B cell (primary cell): ENCODE measurements around the gene HLA-B. TPM values are rescaled to one million over a fixed set of nuclear protein-coding genes. Genes with fewer than 3 reads are reported as not detected.

Experiments
- ATAC-seq: fragments of 200-7000 bp; cut with Tn5 transposase; one replicate; pipeline ENCODE4 v1.10.0; 2021; ENCODE audit warnings: low read depth, mild to moderate bottlenecking, moderate number of reproducible peaks, moderate library complexity
- CTCF ChIA-PET: fragments of 350-600 bp; sonication (Branson Sonifier 250); formaldehyde crosslinking; loops from one replicate; lab custom pipeline; 2021; ENCODE audit warnings: antibody characterized with exemption, inconsistent platforms; lab: Charles Lee
- POLR2A ChIA-PET: fragments of 350-600 bp; sonication (Branson Sonifier 250); formaldehyde crosslinking; loops from one replicate; lab custom pipeline; 2021; ENCODE audit warnings: antibody characterized with exemption; lab: Charles Lee
- DNase-seq: peaks from one replicate; pipeline ENCODE4 v3.0.0; 2013
- H2AFZ ChIP-seq: 2 replicates; pipeline ENCODE4 v1.6.1; 2012; ENCODE audit warnings: mild to moderate bottlenecking, low read depth, low read length; ENCODE audit not compliant: insufficient read depth, poor library complexity, severe bottlenecking
- H3K27ac ChIP-seq, 2 donors: 1 replicate in 1 of 2; 2 replicates in 1 of 2; pipeline ENCODE4 v1.5.1; 2012 to 2013; ENCODE audit warnings: low read length in 2 of 2, mild to moderate bottlenecking in 2 of 2, moderate library complexity in 1 of 2
- H3K27me3 ChIP-seq, 4 experiments: fragments of 200-600 bp in 1 of 4; sonication (generic) in 1 of 4; replicated peaks in 1 of 4; 1 replicate in 2 of 4; 2 replicates in 2 of 4; pipeline versions ENCODE4 v1.6.1 to v1.7.0; 2013 to 2016; ENCODE audit warnings: low read length in 3 of 4, mild to moderate bottlenecking in 2 of 4, mixed read lengths in 1 of 4, moderate library complexity in 1 of 4; ENCODE audit not compliant: insufficient read depth in 4 of 4, control insufficient read depth in 3 of 4; ENCODE audit errors: control extremely low read depth in 1 of 4
- H3K36me3 ChIP-seq, 2 experiments: replicated peaks in 1 of 2; 1 replicate in 1 of 2; 2 replicates in 1 of 2; pipeline versions ENCODE4 v1.6.1 to v1.7.1; 2013; ENCODE audit warnings: low read length in 1 of 2; ENCODE audit not compliant: insufficient read depth in 2 of 2, control insufficient read depth in 1 of 2; ENCODE audit errors: control extremely low read depth in 1 of 2, extremely low read depth in 1 of 2
- H3K4me1 ChIP-seq, 2 donors: fragments of 200-600 bp in 1 of 2; sonication (generic) in 1 of 2; 1 replicate in 1 of 2; 2 replicates in 1 of 2; pipeline versions ENCODE4 v1.5.1 to v1.6.1; 2013 to 2017; ENCODE audit warnings: low read length in 2 of 2; ENCODE audit not compliant: control insufficient read depth in 2 of 2, insufficient read depth in 2 of 2
- H3K4me2 ChIP-seq: replicated peaks from 2 replicates; pipeline ENCODE3; 2012; ENCODE audit warnings: mild to moderate bottlenecking, low read depth, low read length; ENCODE audit not compliant: poor library complexity, severe bottlenecking
- H3K4me3 ChIP-seq, 5 experiments: fragments of 200-600 bp in 1 of 5; sonication (generic) in 1 of 5; 1 replicate in 3 of 5; 2 replicates in 2 of 5; pipeline versions ENCODE4 v1.5.1 to v1.7.0; 2011 to 2016; ENCODE audit warnings: low read length in 4 of 5, mild to moderate bottlenecking in 4 of 5, low read depth in 2 of 5, control low read depth in 1 of 5, moderate library complexity in 1 of 5; ENCODE audit not compliant: insufficient read depth in 1 of 5; ENCODE audit errors: control extremely low read depth in 1 of 5, extremely low read depth in 1 of 5
- H3K79me2 ChIP-seq: fragments of 200-600 bp; sonication (generic); one replicate; pipeline ENCODE4 v1.6.0; 2016; ENCODE audit warnings: low read length; ENCODE audit not compliant: control insufficient read depth, insufficient read depth
- H3K9ac ChIP-seq: fragments of 200-600 bp; sonication (generic); 2 replicates; pipeline ENCODE4 v1.6.1; 2017; ENCODE audit warnings: mild to moderate bottlenecking, low read length, moderate library complexity
- H3K9me3 ChIP-seq, 3 donors: one replicate each; pipeline versions ENCODE4 v1.6.1 to v1.7.1; 2013; ENCODE audit warnings: low read length in 2 of 3; ENCODE audit not compliant: control insufficient read depth in 2 of 3, insufficient read depth in 1 of 3; ENCODE audit errors: control extremely low read depth in 1 of 3
- H4K20me1 ChIP-seq: 2 replicates; pipeline ENCODE4 v1.6.0; 2012; ENCODE audit warnings: mild to moderate bottlenecking, low read length; ENCODE audit not compliant: insufficient read depth, control insufficient read depth, poor library complexity, severe bottlenecking
- H3K27ac Mint-ChIP-seq: one replicate; pipeline ENCODE4 v1.8.0; 2021; ENCODE audit warnings: mixed read lengths
- H3K27me3 Mint-ChIP-seq: one replicate; pipeline ENCODE4 v1.8.0; 2021; ENCODE audit warnings: mixed read lengths
- H3K4me1 Mint-ChIP-seq: one replicate; pipeline ENCODE4 v1.8.0; 2021; ENCODE audit warnings: mixed read lengths
- H3K4me3 Mint-ChIP-seq: one replicate; pipeline ENCODE4 v1.8.0; 2021; ENCODE audit warnings: mixed read lengths
- H3K9me3 Mint-ChIP-seq: one replicate; pipeline ENCODE4 v1.8.0; 2022; ENCODE audit warnings: mixed read lengths; ENCODE audit not compliant: insufficient read depth
- CTCF ChIP-seq: fragments of 200-600 bp; IDR thresholded peaks from one replicate; pipeline ENCODE4 v1.8.0; 2022; ENCODE audit warnings: antibody characterized with exemption, mild to moderate bottlenecking
- EZH2 ChIP-seq: IDR thresholded peaks from 2 replicates; pipeline ENCODE4 v1.6.1; 2012; ENCODE audit warnings: borderline replicate concordance, low read depth, mild to moderate bottlenecking, moderate library complexity, low read length; ENCODE audit not compliant: insufficient read depth, poor library complexity, severe bottlenecking
- WGBS: methylation state at CpG from one replicate; pipeline ENCODE4 v1.1.5; 2013; ENCODE audit warnings: missing lambda C conversion rate; ENCODE audit not compliant: insufficient coverage; 5-methylcytosine and 5-hydroxymethylcytosine counted together
- intact Hi-C: fragments of 100-400 bp; cut with micrococcal nuclease; formaldehyde crosslinking; loops from one replicate; pipeline ENCODE4 v1.10.0; 2022
- polyA plus RNA-seq: library from polyadenylated mRNA; depleted of rRNA; stranded (reverse); fragments of >200 nt; gene quantifications from 2 replicates; pipeline ENCODE4 v1.2.3, GENCODE V29; 2012
- total RNA-seq, 2 donors: library from RNA; stranded (reverse); fragments of 120-200 nt in 1 of 2; gene quantifications; 1 replicate in 1 of 2; 2 replicates in 1 of 2; pipeline versions ENCODE4 v1.2.3 to v1.2.4, GENCODE V29; 2013 to 2022

The HLA-B gene
- total and polyA plus RNA-seq, 2 donors (not counting 1 experiment from before 2014, with no cell fraction given): 4,028 to 7,345 TPM

GRCh38 chr6:31379850-31380249 is 22.9 kb upstream of the HLA-B start:
- no peak overlapping the region for H3K27ac Mint-ChIP-seq
- Histone ChIP-seq H4K20me1 (no peaks in the 10 kb centered on the region), H3K9ac (no peak overlapping the region), H3K36me3 (no peaks in the 10 kb centered on the region), H3K9me3 (no peaks in the 10 kb centered on the region), H3K27ac (no peak overlapping the region), H3K4me1 (no peaks in the 10 kb centered on the region), H3K4me3 (no peak overlapping the region), H3K79me2 (no peaks in the 10 kb centered on the region), H2AFZ (no peak overlapping the region), H3K27me3 (peaks cover 0 to 24% (median 10%) of the 10 kb centered on the region in 4 experiments), H3K4me2 (no peak overlapping the region)
- H3K4me3 Mint-ChIP-seq: no peak overlapping the region
- TF ChIP-seq CTCF (no peak), EZH2 (no peak)
- H3K27me3 Mint-ChIP-seq: peaks cover 22% of the 10 kb centered on the region
- no peaks in the 10 kb centered on the region for H3K9me3 Mint-ChIP-seq
- 66% methylated on average over 10 of the region's 10 CpGs for WGBS
- ChIA-PET CTCF (interaction anchor here (1.0 to 9.4 kb wide), 5 partner anchors 10 to 251 kb away, joined by 3 to 60 read pairs (median 4); no protein-coding TSS in a partner anchor), POLR2A (no interaction called here)
- intact Hi-C loops: no loop called here
- ATAC-seq (no peak), DNase-seq (no peak)
- no peaks in the 10 kb centered on the region for H3K4me1 Mint-ChIP-seq

DNA sequence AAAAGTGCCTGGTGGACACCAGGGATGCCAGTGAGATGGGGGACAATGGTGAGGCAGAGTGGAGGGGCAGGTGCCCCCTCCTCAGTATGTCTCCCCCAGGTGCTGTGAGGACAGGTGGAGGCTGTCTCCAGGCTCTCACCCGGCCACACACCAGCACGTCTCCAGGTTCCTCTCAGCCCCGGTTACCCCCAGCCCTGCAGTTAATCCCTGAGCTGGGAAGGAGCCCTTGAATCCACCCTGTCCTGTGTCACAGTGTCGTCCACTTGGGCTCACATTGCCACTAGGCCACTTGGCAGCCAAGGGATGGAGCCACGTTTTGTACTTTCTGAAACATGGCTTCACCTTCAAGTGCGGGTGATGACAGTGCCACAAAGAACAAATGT is 21.7 kb upstream of the HLA-B start:
- Mint-ChIP-seq H3K9me3 (no peaks in the 10 kb centered on the region), H3K27me3 (peaks cover 22% of the 10 kb centered on the region), H3K4me1 (no peaks in the 10 kb centered on the region), H3K4me3 (no peak overlapping the region), H3K27ac (no peak overlapping the region)
- POLR2A ChIA-PET: no interaction called here
- WGBS: 87% methylated on average over 6 of the region's 6 CpGs
- Histone ChIP-seq H3K36me3 (no peaks in the 10 kb centered on the region), H3K79me2 (no peaks in the 10 kb centered on the region), H3K4me2 (no peak overlapping the region), H3K9ac (no peak overlapping the region), H3K4me3 (no peak overlapping the region), H2AFZ (no peak overlapping the region), H4K20me1 (no peaks in the 10 kb centered on the region), H3K27ac (no peak overlapping the region), H3K27me3 (peaks cover 0 to 27% (median 10%) of the 10 kb centered on the region in 4 experiments), H3K4me1 (no peaks in the 10 kb centered on the region), H3K9me3 (no peaks in the 10 kb centered on the region)
- no peak for DNase-seq
- ATAC-seq: no peak
- TF ChIP-seq CTCF: no peak
- no peak for TF ChIP-seq EZH2
- CTCF ChIA-PET: interaction anchor here (1.5 to 9.4 kb wide), 2 partner anchors 12 to 250 kb away, joined by 5 to 60 read pairs; no protein-coding TSS in a partner anchor
- intact Hi-C loops: no loop called here
